SIG-M5 treated with dmso at 0.1 percent for 504 hours (cell line): Measurements from ENCODE around the gene YDJC.
"Not testable (repeated sequence)": the region's sequence is repeated elsewhere in the genome, so short reads cannot be mapped to it uniquely, and the experiment has no call there.

ENCODE experiments used
- DNase-seq: peaks from one replicate; lab custom pipeline; 2025; ENCODE audit not compliant: unreplicated experiment; lab: John Stamatoyannopoulos, UW

Gene YDJC, protein sequence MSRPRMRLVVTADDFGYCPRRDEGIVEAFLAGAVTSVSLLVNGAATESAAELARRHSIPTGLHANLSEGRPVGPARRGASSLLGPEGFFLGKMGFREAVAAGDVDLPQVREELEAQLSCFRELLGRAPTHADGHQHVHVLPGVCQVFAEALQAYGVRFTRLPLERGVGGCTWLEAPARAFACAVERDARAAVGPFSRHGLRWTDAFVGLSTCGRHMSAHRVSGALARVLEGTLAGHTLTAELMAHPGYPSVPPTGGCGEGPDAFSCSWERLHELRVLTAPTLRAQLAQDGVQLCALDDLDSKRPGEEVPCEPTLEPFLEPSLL

DNA sequence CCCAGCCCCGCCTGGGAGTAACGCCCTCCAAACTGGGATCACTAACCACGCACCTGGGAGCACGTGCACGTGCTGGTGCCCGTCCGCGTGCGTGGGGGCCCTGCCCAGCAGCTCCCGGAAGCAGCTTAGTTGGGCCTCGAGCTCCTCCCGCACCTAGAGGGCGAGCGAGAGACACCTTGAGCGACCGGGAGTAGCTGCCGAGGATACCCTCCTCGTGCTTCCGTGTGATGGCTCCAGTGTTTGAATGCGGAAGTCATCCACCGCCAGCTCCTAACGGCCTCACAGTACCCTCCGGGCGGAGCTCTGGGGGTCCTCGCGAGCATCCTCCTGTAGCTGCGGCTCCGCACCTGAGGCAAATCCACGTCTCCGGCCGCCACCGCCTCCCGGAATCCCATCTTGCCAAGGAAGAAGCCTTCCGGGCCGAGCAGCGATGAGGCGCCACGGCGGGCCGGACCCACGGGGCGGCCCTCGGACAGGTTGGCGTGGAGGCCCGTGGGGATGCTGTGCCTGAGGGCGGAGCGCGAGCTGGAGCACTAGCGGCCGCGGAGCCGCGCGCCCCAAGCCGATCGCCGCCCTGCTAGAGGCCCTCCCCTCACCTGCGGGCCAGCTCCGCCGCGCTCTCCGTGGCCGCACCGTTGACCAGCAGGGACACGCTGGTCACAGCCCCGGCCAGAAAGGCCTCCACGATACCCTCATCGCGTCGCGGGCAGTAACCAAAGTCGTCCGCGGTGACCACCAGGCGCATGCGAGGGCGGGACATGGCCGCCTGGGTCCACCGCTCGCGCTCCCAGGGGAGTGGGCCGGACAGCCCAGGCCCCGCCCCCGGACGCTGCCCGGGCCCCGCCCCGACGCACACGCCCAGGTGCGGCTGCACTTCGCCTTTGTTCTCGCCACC lies at the start of gene YDJC:
YDJC (minus strand) TSS at position 768 of the 895 bp plus-strand sequence; CDS start at position 760, 8 bp downstream.
- DNase-seq: peak; percentile 91

GRCh38 chr22:21679383-21679782 lies 49.6 kb upstream of the YDJC start:
- no peak for DNase-seq

- DNase-seq: not testable (repeated sequence)
Observed at GRCh38 chr22:21678842-21679241, 49.0 kb upstream of the YDJC start.

DNA sequence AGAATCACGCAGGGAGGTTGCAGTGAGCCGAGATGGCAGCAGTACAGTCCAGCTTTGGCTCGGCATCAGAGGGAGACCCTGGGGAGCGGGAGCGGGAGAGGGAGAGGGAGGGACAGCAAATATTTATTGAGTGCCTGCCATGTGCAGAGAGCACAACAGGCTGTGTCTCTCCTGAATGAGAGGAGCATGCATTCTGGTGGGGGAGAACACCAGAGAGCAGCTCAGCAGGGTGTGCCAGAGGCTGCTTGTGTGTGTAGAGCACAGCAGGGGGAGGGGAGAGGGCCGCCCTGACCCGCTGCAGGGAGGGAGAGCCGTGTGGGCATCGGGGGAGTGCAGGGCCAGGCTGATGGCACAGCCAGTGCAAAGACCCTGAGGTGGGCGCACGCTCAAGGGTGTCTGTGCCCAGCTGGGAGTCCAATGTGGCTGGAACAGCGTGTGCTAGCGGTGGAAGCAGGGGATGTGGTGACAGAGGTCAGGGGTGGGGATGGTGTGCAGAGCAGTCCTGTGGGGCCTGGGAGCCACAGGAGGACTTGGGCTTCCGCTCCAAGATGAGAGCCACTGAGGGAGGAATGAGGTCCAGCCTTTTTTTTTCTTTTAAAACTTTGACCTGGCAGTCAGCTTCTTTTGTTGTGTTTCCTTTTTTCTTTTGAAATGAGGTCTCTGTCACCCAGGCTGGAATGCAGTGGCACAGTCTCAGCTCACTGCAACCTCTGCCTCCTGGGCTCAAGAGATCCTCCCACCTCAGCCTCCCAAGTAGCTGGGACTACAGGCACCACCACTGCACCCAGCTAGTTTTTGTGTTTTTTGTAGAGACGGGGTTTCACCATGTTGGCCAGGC lies 48.0 kb upstream of the YDJC start:
- DNase-seq: no peak

DNA sequence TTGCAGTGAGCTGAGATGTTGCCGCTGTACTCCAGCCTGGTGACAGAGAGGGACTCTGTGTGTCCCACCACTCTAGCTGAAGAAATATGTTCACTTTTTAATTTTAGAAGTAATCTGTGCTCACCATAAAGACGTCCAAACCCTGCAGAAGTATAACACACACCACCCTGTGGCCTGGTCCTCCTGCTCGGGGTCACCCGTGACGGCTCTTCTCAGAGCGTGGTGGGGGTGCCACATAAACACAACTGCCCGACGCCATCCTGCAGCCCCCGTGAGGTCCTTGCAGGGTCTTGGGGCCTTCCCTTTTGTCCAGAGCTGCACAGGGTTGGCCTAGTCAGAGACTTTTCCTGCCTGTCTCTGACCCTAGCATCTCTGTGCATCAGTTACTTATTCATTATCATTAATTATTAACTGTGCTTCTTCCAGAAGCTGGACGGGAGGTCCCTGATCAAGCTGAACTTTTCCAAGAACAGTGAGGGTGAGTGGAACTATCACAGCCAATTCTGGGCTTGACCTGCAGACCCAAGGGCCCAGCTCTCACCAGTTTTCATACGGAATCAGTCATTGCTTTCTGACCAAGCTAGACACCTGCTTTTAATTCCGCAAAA lies 44.9 kb upstream of the YDJC start:
- no peak for DNase-seq

- no peak for DNase-seq
Observed at GRCh38 chr22:21673534-21674321, 43.9 kb upstream of the YDJC start.

- DNase-seq: peak; percentile 33
Observed at GRCh38 chr22:21672107-21672629, 42.3 kb upstream of the YDJC start.

DNA sequence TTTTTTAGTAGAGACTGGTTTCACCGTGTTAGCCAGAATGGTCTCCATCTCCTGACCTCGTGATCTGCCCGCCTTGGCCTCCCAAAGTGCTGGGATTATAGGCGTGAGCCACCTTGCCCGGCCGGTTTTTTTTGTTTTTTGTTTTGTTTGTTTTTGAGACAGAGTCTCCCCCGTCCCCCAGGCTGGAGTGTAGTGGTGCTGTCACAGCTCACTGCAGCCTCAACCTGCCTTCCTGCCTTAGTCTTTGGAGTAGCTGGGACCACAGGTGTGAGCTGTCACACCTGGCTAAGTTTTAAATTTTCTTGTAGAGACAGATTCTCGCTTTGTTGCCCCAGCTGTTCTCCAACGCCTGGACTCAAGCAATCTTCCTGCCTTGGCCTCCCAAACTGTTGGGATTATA lies 39.2 kb upstream of the YDJC start:
- DNase-seq: no peak

DNA sequence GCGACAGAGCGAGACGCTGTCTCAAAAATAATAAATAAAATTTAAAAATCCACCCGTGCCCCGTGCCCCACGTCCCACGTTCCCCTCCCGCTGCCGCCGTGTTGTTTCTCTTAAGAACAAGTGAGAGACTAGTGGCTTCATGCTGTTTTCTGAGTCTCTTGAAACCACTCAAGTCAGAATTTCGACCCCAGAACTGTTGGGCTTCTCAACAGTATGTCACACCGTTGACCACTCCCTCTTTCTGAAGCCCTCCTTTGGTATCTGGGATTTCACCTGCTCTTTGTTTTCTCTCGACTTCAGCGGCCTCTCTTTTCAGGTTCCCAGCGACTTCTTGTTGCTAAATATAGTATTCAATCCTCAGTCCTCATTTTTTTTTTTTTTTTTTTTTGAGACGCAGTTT lies 37.0 kb upstream of the YDJC start:
- no peak for DNase-seq

DNA sequence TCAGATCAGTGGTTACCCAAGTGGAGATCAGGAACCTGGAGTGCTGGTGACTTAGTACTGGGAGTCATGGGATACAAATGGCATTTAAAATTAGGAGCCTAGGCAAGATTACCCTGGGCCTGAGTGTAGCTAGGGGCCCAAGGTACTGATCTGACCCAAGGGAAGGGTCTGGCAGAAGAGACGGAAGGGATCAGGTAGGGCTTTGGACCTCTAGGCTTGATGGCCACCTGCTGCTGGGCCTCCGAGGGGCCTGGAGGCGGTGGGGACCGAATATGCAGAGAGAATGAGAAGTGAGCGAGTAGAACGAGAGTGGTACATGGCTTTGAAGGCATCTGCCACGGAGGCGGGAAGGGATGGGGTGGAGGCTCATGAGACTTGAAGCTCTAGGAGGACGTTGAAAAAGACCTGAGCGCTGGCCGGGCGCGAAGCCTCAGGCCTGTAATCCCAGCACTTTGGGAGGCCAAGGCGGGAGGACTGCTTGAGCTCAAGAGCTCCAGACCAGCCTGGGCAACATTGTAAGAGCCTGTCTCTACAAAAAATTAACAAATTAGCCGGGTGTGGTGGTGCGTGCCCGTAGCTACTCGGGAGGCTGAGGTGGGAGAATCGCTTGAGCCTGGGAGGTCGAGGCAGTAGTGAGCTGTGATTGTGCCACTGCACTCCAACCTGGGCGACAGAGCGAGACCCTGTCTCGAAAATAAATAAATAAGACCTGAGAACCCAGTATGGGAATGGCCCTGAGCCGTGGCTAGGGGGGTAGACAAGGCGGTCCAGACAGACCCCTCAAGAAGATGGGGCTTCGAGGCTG lies 35.4 kb upstream of the YDJC start:
- no peak for DNase-seq

DNA sequence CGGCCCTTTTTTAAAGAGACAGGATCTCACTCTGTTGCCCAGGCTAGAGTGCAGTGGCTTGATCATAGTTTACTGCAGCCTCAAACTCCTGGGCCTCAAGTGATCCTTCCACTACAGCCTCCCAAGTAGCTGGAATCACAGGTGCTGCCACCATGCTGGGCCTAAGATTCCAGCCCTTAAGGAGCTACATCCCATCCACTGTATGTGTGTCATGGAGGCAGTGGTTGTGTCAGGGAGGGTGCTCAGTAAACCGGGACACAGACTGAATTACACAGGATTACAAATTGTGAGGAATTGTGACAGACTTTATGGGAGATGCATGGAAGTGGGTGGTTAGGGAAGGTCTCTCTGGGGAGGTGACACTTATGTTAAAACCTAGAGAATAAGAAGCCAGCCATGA lies 33.9 kb upstream of the YDJC start:
- DNase-seq: no peak

DNA sequence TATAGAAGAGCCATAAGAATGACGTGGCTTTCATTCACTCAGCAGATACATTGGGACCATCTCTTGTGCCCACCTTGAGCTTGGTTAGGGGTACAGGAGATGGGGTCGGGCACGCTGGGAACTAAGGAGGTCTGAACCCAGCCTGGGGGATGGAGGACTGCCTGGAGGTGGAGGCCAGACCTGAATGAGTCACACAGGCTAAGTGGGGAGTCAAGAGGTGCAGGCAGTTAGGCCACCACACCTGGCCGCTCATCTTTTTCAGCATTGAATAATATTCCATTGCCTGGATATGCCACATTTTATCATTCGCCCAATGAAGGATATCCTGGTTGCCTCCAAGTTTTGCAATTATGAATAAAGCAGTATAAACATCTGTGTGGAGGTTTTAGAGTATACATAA lies 32.2 kb upstream of the YDJC start:
- no peak for DNase-seq

GRCh38 chr22:21660904-21661303 lies 31.1 kb upstream of the YDJC start:
- no peak for DNase-seq

DNA sequence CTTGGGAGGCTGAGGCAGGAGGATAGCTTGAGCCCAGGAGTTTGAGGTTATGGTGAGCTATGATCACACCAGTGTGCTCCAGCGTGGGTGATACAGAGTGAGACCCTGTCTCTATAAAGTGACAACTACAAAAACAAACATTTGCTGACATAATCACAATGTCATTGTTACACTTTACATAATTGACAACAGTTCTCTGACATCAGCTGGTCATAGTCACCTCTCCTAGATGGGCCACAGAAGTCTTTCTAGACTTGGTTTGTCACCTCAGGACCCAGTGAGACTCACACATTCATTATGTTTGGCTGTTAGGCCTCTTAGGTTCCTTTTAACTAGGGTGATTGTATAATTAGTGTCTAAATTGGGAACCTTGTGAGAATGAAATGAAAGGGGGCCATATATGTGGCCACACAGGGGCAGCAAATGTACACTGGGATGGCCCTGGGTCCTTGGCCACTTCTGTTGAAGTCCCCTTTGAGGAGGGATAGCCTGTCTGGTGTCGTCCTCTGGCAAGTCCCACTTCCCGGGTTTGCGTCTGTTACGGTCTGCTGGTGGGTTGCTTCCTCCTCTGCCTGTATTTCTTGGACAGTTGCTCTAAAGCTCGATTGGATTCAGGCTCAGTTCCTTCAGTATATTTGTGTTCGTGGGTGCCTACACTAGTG lies 30.2 kb upstream of the YDJC start:
- no peak for DNase-seq

DNA sequence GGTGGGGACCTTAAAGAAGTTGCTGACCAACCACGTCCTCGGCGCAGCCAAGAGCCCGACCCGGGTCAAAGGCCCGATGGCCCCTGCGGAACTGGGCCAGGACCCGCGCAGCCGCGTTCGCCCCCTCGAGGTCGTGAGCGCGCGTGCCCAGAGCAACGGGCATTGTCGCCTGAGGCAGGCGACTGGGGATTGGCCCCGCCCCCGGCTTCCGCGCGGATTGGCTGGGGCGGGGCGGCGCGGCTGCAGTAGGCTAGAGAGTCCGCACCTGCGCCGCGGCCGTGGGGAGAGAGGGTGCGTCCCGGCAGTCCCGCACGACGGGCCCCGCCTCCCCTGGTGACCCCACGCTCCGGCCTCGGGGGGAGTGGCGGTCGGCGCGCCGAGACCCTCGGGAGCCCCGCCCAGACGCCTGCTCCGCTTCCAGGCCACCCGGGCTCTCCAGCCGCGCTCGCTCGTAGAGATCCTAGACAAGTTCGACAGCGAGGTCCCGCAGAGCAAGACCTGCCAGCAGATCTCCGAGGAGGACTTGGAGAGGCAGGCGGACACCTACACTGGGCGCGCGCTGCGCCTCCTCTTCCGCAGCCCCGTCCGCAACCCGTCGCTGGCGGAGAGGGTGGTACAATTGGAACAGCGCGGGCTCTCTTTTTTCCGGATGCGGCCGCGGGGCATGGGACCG lies 27.7 kb upstream of the YDJC start:
- DNase-seq: peak; percentile 77

- DNase-seq: no peak
Observed at GRCh38 chr22:21657020-21657359, 27.2 kb upstream of the YDJC start.

DNA sequence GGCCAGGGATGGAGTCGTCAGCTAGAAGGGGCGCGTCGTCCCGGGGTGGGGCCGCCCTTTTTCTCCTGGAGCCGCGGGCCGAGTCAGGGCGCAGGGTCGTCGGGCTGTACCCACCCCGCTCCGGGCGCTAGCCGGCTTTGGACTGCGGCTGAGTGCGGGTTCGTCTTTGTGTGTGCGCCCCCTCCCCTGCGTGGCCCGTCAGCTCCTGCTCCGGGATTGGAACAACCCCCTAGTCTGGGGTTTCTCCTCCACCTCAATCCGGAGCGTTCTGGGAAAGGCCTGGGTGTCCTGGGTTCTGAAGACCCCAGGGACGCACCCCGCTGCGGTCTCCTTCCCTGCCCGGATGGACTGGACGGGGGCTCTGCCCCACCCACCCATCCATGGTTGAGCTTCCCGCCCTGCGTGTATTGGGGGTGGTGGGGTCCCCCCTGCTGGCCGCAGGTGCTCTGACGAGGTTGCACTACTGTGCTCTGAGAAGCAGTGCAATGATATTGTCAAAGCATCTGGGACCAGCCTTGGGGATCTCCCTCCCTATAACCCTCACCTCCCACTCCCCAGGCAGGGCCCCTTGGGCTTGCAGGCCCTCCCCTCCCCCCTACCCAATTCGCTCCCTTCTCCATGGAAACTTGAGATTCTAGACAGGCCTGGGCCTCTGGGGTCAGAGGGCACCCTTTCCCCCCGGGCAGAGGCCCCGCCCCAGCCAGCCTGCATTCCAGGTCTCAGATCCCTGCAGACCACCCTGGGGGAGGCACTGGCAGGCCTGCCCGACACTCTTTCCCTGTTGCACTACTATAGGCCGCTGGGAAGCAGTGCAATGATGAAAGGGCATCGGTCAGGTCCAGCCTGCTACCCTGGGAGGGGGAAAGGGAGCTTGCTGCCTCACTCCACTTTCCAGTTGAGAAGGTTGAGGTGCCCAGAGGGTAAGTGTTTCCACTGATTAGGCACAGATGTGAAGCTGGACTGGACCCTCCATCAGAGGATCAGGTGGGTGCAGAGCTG lies 23.0 kb upstream of the YDJC start:
- DNase-seq: no peak
